ENCODE results near the gene CDHR3.

CDHR3 gene

GRCh38 chr7:105931179-105931578 lies 31.9 kb upstream of the CDHR3 start:
- DNase-seq (ENCODE audit: low read depth) = no peak
- H3K4me3 ChIP-seq (ENCODE audit: low read depth, low read length) = no peak overlapping the region
- no peak for TF ChIP-seq CTCF (IDR thresholded peaks at IDR 0.05; ENCODE audit: control insufficient read depth, extremely low read depth, insufficient read depth)

GRCh38 chr7:105932835-105933477 lies 30.1 kb upstream of the CDHR3 start:
- H3K4me3 ChIP-seq (ENCODE audit: low read depth, low read length) = no peak overlapping the region
- no peak for DNase-seq (ENCODE audit: low read depth)
- TF ChIP-seq CTCF (IDR thresholded peaks at IDR 0.05; ENCODE audit: control insufficient read depth, extremely low read depth, insufficient read depth) = no peak

GRCh38 chr7:105934572-105935185 lies 28.4 kb upstream of the CDHR3 start:
- no peak overlapping the region for H3K4me3 ChIP-seq (ENCODE audit: low read depth, low read length)
- TF ChIP-seq CTCF (IDR thresholded peaks at IDR 0.05; ENCODE audit: control insufficient read depth, extremely low read depth, insufficient read depth) = peak; percentile 81
- peak; percentile 84 for DNase-seq (ENCODE audit: low read depth)

DNA sequence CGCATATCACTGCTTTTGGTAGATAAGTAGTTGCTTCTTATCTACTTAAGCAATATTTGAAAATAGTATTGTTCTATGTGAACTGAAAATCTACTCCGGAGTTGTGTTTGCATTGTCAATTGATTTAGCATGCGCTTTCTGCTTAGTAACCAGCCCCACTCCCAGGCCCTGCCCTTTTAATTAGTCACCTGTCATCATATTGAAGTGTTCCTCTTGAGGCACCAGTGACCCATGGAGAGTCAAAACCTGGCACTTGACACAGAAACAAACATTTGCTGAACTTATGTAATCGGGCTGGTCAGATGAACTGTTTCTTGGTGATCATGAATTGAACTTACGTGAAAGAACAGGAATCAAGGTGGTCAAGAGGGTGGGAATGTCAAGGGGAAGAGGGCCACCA lies 27.8 kb upstream of the CDHR3 start:
- TF ChIP-seq CTCF (IDR thresholded peaks at IDR 0.05; ENCODE audit: control insufficient read depth, extremely low read depth, insufficient read depth) = no peak
- no peak for DNase-seq (ENCODE audit: low read depth)
- H3K4me3 ChIP-seq (ENCODE audit: low read depth, low read length) = no peak overlapping the region

- no peak overlapping the region for H3K4me3 ChIP-seq (ENCODE audit: low read depth, low read length)
- no peak for TF ChIP-seq CTCF (IDR thresholded peaks at IDR 0.05; ENCODE audit: control insufficient read depth, extremely low read depth, insufficient read depth)
- no peak for DNase-seq (ENCODE audit: low read depth)
Observed at GRCh38 chr7:105937411-105937810, 25.7 kb upstream of the CDHR3 start.

GRCh38 chr7:105940109-105940508 lies 23.0 kb upstream of the CDHR3 start:
- no peak for TF ChIP-seq CTCF (IDR thresholded peaks at IDR 0.05; ENCODE audit: control insufficient read depth, extremely low read depth, insufficient read depth)
- peak; percentile 87 for DNase-seq (ENCODE audit: low read depth)
- no peak overlapping the region for H3K4me3 ChIP-seq (ENCODE audit: low read depth, low read length)

DNA sequence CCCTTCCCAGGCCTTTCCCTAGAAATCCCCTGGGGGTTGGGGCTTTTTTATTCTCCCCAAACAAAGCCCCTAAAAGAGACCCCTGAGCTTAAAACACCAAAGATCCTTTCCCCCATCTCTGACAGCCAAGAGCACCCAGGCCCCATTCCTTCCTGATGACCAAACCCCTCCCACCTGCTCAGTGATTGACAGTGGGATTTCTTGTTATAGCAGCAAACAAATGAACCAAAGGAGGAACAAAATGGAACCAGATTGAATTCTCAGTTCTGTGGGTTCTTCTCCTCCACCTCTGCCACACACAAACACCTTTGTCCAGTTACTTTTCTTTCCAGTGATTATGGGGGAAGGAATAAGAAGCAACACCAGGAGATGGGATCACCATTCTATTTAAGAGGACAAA lies 21.5 kb upstream of the CDHR3 start:
- no peak for DNase-seq (ENCODE audit: low read depth)
- TF ChIP-seq CTCF (IDR thresholded peaks at IDR 0.05; ENCODE audit: control insufficient read depth, extremely low read depth, insufficient read depth) = no peak
- no peak overlapping the region for H3K4me3 ChIP-seq (ENCODE audit: low read depth, low read length)
